Stimulated activated CD4-positive, alpha-beta T cell treated with anti-CD3 and anti-CD28 coated beads, Interleukin-1b, Interleukin-23, amount 100 ng/mL, for 48 hours (primary cell): ENCODE data around the gene RNF144A.
"Not testable (repeated sequence)": the region's sequence is repeated elsewhere in the genome, so short reads cannot be mapped to it uniquely, and the experiment has no call there.

Source experiments
- DNase-seq: peaks from one replicate; pipeline ENCODE4 v3.0.0-alpha.2; 2020

RNF144A gene

GRCh38 chr2:6917071-6917760, at the start of gene RNF144A:
RNF144A (plus strand) TSS chr2:6917412; CDS start chr2:6996927, 79,515 bp downstream.
- peak; percentile 64 for DNase-seq

DNA sequence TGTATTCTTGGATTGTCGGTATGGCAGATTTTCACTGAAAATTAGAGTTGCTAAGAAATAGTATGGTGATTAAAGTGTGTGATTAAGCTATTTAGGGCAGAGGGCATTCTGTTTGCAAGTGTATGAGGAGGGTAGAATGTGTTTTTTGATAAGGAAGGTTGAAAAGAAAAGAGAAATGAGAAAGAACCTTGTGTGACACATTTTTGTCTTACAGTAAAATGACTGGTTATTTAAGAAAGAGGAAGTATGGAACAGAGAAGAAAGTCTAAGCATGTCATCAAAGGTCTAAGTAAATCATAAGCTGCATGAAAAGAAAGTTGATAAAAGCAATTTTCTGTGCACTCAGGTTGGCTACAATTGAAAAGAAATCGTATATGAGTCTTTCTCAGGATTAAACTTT, 44.8 kb upstream of the RNF144A start:
- no peak for DNase-seq

- no peak for DNase-seq
These were observed 43.2 kb upstream of the RNF144A start for GRCh38 chr2:6874032-6874431.

- no peak for DNase-seq
These were observed 40.9 kb upstream of the RNF144A start for GRCh38 chr2:6876309-6876708.

- DNase-seq, result peak; percentile 10
These were observed 39.6 kb upstream of the RNF144A start, which contains the start of gene RSAD2 for GRCh38 chr2:6877402-6878304. RSAD2 (plus strand) TSS chr2:6877777; CDS start chr2:6877801, 24 bp downstream.

DNA sequence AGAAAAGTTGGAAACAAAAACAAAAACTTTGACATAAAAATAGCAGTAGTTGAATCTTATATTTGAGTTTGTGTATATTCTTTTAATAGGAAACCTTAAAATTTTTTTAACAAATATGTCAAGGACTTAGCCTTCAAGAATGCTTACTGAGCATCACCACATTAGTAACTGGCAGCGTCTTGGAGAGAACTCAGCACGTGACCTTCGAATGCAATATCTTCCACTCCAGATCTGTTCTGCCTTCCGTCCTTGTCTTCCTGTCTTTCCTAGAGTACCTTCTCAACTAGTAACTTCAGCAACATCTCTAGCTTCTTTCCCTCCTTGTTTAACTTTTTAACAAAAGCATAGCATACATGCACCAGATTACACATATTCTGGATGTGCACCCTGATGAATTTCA, 38.7 kb upstream of the RNF144A start:
- DNase-seq, result no peak

DNA sequence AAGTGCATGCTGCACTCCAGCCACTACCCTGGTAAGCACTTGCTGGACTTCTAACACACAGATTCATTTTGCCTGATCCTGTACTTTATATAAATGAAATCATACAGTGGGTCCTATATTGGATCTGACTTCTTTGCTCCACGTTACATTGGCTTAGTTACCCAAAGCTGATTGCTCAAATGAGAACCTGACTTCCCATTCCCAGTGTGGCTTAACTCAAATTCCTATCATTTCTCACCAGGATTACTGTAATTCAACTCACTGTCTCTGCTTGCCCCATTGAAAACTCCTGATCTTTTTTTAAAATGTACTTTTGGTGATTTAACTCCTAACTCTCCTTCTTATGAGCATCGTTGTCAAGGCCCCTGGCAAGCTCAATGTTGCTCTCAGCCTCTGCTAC, 38.2 kb upstream of the RNF144A start:
- no peak for DNase-seq

- no peak for DNase-seq
These were observed 36.9 kb upstream of the RNF144A start for GRCh38 chr2:6880200-6880733.

GRCh38 chr2:6881046-6881445, 36.2 kb upstream of the RNF144A start:
- no peak for DNase-seq

- DNase-seq, result no peak
These were observed 35.7 kb upstream of the RNF144A start for GRCh38 chr2:6881516-6881915.

DNA sequence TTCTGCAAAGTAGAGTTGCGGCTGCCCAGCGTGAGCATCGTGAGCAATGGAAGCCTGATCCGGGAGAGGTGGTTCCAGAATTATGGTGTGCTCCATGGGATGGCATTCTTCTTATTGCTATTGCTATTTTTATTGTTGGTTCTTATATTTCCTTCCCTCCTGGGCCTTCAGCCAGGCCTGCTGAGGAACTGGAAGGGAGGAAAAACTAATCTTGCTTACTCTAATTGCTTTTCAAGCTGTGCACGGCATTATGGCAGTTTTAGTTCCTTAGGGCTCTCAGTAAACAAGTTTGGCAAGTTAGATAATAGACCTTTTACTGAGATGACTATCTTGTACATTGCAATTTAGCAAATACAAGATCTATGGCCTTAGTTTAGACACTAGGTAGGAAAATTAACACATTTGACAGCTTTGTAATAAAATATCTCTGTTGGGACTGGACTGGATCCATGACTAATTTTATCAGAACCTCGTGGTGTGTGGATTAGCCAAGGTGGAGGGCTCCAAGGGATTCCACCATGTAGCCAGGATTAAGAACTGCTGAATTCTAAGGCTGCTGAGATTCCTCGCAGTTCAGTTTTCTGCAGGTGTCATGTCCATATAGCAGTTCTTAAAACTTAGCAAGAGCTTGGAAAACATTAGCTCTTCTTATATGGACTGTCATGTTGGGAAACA, 33.6 kb upstream of the RNF144A start:
- DNase-seq, result no peak

- no peak for DNase-seq
These were observed 31.7 kb upstream of the RNF144A start for GRCh38 chr2:6885551-6885950.

GRCh38 chr2:6885968-6886367, 31.2 kb upstream of the RNF144A start:
- no peak for DNase-seq

- no peak for DNase-seq
These were observed 29.4 kb upstream of the RNF144A start for GRCh38 chr2:6887751-6888192.

DNA sequence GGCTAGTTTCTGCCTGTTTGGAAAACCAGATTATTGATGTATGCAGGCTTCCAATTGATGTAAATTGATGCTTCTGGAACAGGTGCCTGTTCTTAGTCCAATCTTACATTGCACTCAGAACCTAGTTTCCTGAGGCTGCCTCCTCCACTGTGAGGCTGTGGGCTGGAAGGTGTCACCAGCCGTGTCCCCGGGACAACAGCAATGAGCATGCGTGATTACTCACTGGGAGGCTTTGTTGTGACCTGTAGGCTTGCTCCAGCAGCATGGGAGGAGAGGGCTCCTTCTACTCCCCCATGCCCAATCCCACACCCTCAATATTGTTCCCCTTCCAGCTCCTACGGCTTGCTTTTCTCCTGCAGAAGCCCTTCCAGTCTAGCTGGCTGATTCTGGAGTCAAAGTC, 28.5 kb upstream of the RNF144A start:
- DNase-seq, result no peak

DNA sequence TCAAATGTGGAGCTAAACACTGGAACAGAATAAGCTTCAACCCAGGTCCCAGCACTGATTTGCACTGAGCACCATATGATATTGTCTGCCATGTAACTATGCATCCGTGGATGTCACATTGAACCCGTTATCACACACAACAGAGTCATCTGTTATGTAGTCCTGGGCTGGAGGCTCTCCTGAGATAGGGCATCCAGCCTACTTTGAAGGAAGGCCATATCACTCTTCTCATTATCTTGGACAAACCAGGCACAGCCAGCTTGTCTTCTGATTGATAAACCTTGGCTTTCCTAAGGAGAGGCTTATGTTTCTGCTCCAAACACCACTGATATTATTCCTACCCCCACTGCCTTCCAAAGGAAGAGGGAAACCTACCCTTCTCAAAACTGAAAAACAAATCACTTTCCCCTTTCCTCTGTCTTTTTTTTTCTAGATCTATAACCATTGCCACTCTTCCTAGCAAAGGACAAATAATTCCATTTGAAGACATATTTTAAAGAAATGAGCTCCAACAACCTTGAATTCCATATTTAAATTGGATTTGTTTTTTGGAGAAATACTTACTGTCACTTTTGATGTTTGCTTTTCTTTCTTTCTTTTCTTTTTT, 23.2 kb upstream of the RNF144A start:
- DNase-seq, result no peak

GRCh38 chr2:6896930-6897759, 20.1 kb upstream of the RNF144A start:
- DNase-seq, result no peak

- DNase-seq, result not testable (repeated sequence)
These were observed 14.6 kb upstream of the RNF144A start for GRCh38 chr2:6902581-6902980.

DNA sequence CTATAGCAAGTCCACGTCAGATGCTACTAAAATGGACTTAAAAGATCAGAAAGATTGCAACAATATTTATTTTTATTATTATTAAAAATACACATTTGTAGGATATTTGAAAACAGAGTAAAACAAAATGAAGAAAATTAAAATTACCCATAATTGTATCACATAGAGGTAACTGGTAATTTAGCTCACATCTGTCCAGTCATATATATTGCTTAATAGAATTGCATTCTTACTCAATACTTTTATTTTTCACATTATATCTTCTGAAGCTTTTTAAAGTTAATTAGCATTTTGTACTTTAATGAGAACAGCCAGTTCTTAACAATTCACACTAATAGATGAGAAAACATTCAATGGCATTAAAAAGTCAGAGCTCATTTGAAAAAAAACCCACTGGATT, 11.5 kb upstream of the RNF144A start:
- no peak for DNase-seq

DNA sequence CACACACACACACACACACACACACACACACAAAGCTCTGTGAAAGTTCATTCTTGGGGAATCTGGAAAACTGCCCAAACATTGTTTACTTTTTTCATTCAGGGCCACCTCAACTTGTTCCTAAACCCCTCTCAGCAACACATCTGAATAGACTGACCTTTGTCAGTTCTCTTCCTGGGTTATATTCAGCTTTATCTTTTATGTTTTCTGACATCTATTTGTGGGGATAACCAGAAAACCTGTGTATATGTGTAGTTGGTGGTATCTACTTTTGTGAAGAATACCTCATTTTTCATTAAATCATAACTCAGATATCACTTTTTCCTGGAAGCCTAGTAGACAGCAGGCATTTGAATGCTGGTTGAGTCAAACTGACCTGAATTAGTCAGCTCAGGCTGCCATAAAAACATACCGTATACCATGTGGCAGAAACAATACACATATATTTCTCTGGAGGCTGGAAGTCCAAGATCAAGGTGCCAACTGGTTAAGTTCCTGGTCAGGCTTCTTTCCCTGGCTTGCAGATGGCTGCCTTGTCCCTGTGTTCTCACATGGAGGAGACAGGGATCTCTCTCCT, 11.0 kb upstream of the RNF144A start:
- no peak for DNase-seq

DNA sequence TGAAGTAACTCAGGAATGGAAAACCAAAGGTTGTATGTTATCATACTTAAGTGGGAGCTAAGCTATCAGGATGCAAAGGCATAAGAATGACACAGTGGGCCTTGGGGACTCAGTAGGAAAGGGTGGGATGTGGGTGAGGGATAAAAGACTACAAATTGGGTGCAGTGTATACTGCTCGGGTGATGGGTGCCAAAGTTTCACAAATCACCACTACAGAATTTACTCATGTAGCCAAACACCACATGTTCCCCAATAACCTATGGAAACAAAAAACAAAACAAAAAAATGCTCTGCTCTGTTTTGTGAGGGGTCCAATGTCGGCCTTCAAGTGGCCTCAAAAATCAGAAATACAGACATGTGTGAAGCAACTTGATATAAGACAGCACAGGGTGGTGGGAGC, 8.9 kb upstream of the RNF144A start:
- no peak for DNase-seq
